HG02623 (cell line): Measurements from ENCODE around the gene DNAAF9.

Source experiments
- ATAC-seq: cut with Tn5 transposase; IDR thresholded peaks from one replicate; pipeline ENCODE4 v1.9.1; 2021; ENCODE audit warnings: moderate library complexity; ENCODE audit not compliant: unreplicated experiment

The DNAAF9 gene

DNA sequence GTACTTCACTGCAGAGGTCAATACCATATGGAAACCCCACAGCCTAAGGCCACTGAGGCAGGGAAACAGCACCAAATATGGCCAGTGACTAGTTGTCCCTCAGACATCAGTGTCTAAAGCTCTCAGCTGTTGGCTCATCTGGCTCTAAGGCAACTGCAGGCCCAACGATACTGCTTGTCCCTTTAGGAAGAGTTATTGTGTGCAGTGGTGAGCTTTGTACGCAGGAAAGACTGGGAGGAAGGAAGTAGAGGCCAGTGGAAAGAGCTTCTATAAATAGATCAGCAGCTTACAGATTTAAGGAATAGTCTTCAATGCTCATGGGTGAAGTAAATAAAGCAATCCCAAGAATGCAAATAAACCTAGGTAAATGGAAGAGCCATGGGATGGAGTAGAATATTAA lies 29.3 kb downstream of the DNAAF9 start:
- ATAC-seq, result no peak

DNA sequence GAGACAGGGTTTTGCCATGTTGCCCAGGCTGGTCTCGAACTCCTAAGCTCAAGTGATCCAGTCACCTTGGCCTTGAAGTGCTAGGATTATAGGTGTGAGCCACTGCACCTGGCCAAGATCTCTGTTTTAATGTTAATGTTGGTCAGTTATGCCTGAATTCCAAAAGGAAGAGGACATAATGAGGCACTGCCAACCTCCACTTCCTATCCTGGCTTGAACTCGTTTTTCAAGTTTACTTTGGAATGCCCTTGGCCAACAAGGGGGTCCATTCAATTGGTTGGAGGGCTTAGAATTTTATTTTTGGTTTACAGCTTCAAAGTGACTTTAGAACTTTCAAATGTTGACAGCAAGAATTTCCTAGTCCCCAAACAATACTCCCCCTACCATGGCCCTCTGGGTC lies 29.8 kb downstream of the DNAAF9 start:
- ATAC-seq, result no peak

DNA sequence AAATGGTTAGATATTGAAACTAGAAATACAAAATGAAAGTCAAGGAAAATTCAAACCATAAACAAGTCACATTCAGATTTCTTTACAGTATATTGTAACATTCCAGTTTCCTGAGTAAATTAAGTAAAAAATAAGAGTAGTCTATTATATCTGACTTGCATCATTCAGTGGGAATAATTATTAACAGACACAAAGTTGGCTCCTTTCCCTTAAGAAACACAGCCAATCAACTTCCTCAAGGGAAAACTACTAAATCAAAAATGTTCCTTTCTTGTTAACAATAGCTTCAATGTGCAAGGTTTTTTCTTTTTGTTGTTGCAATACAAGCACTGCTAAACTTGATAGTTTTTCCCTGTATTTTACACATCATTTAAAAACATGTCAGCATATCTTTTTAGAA lies 33.2 kb downstream of the DNAAF9 start:
- no peak for ATAC-seq

DNA sequence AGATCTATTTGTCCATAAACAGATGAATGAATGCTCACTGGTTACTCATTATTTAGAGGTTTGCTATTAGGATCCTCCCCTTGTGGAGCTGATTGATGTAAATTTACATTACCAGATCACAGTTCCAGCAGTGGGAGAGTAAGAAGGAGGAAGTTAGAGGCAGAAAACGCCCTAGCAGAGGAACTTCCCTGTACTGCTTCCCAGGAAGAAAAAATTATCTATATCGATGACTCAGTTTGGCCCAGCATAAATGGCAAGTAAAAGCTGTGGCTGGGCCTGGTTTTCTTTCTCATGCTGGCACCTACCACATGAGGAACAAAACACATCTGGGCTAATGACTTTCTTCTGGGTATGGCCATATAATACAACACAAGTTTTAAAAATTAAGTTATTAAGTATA lies 35.7 kb downstream of the DNAAF9 start:
- ATAC-seq, result no peak

DNA sequence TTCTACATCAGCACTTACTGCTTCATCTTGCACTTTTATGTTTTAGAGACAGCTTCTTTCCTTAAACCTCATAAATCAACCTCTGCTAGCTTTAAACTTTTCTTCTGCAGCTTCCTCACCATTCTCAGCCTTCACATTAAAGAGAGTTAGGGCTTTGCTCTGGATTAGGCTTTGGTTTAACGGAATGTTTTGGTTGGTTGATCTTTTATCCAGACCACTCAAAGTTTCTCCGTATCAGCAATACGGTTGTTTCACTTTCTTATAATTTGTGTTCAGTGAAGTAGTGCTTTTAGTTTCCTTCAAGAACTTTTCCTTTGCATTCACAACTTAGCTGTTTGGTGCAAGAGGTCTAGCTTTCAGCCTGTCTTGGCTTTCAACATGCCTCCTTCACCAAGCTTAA lies 40.4 kb downstream of the DNAAF9 start:
- ATAC-seq, result no peak

DNA sequence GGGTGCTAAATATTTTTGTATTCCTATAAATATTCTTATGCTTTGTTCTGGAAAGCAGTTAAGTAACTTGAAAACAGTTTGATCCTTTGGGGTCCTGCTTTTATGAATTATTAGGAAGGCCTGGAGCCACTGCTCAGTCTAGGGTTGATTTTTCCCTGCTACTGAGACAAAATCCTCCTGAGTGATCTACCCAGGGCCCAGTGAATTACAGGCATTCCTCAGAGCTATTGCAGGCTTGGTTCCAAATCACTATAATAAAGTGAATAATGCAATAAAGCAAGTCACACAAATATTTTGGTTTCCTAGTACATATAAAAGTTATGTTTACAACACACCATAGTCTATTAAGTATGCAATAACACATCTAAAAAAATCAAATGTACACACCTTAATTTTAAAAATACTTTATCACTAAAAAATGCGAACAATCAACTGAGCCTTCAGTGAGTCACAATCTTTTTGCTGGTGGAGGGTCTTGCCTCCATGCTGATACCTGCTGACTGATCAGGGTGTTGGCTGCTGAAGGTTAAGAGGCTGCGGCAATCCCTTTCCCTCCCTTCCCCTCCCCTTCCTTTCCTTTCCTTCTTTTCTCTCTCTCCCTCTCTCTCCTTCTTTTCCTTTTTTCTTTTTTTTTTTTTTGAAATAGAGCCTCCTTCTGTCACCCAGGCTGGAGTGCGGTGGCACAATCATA lies 43.0 kb downstream of the DNAAF9 start:
- no peak for ATAC-seq

DNA sequence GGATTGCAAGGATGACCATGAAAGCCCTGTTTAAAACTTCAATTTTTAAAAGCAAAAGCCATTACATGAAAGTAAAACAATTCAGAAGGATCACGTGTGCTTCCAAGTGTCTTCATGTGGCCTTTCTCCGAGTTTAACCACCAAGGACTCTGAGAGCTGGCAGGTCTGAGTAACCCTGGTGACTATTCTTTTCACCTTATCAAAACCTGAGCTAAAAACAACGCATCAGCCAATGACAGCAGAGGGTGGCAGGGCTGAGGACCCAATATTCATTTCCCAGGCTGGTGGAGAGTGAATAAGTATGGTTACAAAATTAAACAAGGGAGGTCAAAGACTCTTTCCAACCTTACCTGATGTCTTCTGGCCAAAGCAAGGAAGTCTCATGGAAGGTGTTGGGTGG lies 46.7 kb downstream of the DNAAF9 start:
- no peak for ATAC-seq

DNA sequence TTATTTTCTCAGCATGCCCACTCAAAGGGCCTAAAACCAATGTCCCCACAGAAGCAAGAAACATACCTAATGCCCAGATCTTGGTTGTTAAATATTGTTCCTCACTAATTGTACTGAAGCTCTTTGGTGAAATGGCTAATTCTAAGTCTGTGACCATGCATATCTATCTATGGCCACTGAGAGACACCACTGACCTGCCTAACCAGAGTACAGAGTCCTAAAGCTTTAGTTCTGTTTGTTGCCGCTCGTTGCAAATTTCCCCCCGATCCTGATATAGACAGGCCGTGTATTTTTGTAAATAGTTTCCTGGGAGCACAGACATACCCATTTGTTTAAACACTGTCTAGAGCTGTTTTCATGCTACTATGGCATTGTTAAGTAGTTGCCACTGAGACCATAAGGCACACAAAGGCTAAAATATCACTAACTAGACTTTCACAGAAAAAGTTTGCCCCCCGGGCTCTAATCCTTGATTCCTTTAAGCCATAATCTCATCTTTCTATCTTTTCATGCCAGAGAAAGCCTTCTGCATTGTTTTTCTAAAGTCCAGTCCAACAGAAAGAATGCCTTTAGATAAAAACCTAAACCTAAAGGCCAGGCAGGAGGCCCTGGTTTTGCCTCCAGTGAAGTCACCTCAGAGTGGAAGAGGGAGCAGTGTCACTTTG lies 48.7 kb downstream of the DNAAF9 start:
- no peak for ATAC-seq
